VCaP (cell line): ENCODE measurements around the gene PAGR1.
"Not testable (repeated sequence)": the region's sequence is repeated elsewhere in the genome, so short reads cannot be mapped to it uniquely, and the experiment has no call there.

Experiments used
- H3K27ac ChIP-seq: fragments of 450-650 bp; 2 replicates; pipeline ENCODE4 v1.5.1; 2017
- TF ChIP-seq, protein P1 (sequence below): fragments of 450-650 bp; conservative IDR thresholded peaks from 2 replicates; pipeline ENCODE4 v1.5.1; 2017; ENCODE audit warnings: mild to moderate bottlenecking, moderate library complexity

Gene PAGR1

DNA sequence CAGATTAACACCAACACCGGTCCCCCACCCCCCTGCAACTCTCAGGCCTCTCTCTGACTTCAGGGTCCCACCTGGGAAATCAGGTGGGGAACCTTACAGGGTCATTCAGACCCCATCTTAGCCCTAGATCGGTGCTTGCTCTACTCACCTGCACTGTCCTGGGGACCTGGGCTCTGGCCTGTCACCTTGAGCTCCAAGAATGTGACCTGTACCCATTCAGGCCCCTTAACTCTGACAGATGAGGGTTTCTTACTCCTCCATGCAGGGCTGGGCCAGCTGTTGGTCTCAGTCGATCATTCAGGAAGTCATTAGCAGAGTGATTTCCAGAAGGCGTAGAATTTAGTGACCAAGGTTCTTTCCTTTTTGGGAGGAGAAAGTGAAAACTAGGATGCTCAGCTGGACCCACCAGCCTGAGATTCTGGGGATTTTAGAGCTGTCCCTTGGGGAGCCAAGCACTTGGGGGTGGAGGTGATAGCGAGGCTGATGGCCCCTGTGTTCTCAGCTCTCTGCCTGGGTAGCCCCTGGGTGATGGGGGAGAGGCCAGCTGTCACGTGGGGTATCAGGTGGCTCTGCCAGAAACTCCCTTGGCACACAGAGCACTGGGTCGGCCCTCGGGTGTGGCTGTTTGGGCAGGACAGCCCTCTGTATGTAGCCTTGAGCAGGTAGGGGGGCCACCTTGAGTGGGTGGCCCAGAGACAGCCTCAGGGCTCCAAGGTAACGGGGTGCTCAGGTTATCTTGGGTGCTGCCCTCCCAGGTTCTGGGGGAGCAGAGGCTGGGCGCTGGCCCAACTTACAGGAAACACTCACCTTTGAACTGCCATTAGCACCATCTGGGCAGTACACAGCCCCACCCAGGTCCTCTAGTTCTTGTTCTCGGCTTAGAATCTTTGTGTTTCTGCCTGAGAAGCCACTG, 5.0 kb downstream of the PAGR1 start:
- TF ChIP-seq, protein P1, sequence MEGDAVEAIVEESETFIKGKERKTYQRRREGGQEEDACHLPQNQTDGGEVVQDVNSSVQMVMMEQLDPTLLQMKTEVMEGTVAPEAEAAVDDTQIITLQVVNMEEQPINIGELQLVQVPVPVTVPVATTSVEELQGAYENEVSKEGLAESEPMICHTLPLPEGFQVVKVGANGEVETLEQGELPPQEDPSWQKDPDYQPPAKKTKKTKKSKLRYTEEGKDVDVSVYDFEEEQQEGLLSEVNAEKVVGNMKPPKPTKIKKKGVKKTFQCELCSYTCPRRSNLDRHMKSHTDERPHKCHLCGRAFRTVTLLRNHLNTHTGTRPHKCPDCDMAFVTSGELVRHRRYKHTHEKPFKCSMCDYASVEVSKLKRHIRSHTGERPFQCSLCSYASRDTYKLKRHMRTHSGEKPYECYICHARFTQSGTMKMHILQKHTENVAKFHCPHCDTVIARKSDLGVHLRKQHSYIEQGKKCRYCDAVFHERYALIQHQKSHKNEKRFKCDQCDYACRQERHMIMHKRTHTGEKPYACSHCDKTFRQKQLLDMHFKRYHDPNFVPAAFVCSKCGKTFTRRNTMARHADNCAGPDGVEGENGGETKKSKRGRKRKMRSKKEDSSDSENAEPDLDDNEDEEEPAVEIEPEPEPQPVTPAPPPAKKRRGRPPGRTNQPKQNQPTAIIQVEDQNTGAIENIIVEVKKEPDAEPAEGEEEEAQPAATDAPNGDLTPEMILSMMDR = no peak
- H3K27ac ChIP-seq = no peak overlapping the region

DNA sequence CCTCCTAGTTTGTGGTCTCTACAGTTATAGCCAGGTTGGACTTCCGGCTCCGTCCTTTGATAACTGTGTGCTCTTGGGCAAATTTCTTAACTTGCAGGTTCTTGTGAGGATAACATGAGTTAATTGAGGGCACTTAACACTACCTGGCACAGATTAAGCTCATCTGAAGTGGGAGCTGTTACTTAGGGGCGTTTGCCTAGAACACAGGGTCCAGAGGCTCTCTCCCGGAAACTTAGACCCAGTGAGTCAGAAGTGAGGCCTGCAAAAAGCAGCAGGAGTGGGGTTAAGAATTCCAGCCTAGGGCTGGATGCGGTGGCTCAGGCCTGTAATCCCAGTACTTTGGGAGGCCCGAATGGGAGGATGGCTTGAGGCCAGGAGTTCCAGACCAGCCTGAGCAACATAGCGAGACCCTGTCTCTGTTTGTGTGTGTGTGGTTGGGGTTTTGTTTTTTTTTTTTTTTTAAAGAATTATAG, 5.7 kb downstream of the PAGR1 start:
- TF ChIP-seq, protein P1 = no peak
- H3K27ac ChIP-seq = no peak overlapping the region

DNA sequence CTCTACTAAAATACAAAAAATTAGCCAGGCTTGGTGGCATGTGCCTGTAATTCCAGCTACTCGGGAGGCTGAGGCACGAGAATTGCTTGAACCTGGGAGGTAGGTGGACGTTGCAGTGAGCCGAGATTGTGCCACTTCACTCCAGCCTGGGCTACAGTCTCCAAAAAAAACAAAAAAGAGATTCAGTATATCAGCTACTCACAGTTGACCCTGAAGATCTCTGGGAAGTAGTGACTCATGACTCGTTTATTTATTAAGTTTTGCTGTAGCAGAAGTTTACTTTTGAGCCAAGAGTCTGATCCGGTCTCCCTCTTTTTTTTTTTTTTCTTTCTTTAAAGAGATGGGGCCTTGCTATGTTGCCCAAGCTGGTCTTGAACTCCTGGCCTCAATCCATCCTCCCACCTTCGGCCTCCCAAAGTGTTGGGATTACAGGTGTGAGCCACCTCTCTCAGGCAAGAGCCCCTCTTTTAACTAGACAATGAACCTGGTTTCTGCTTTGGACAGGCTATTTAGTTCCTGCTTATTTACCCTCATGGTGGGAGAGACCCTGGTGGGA, 8.7 kb downstream of the PAGR1 start:
- H3K27ac ChIP-seq = no peak overlapping the region
- TF ChIP-seq, protein P1 = no peak

DNA sequence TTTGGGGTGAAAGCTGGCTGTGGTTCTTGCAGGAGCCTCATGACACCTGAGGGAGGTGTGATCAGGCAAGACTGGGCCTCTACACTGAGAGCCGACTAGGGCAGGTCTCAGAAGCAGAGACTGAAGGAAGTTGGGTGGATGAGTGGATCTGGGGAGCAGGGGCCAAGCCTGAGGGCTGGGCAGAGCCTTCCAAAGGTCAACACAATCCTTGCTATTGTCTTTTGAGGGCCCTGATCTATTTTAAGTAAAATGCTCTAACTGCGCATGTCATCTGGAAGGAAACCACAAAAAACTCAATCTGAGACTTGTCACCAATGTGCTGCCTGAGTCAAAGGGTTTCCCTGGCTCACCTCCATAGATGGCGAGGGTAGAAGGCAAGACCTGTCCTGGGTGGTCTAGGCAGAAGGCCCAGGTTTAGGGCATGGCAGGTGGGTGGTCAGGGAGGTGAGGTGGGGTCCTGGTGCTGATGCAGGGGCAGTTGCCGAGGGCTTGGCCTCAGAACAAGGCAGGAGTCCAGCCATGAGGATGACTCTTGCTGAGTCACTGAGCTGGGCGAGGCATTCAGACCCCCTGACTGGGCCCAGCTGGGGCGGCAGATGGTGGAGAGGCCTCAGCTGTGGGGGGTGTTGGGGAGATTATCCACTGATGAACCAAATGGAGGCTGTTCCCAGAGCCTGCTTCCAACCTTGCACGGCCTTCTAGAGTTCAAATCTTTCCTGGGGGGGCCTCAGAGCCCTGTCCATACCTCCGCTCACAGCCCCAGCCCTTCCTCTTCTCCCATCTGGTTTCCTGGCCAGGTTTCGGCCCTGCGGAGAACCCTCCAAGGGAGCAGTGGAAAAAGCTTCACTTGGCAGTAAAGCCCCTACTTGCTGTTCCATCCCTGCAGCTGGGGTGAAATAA, 9.4 kb downstream of the PAGR1 start:
- no peak overlapping the region for H3K27ac ChIP-seq
- TF ChIP-seq, protein P1 = no peak

DNA sequence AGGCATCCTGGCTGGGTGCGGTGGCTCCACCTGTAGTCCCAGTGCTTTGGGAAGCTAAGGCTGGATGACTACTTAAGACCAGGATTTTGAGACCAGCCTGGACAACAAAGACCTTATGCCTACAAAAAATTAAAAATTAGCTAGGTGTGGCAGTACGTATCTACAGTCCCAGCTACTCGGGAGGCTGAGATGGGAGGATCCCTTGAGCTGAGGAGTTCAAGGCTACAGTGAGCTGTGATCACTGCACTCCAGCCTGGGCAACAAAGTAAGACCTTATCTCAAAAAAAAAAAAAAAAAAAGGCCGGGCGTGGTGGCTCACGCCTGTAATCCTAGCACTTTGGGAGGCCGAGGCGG, 10.4 kb downstream of the PAGR1 start:
- TF ChIP-seq, protein P1 = no peak
- no peak overlapping the region for H3K27ac ChIP-seq

DNA sequence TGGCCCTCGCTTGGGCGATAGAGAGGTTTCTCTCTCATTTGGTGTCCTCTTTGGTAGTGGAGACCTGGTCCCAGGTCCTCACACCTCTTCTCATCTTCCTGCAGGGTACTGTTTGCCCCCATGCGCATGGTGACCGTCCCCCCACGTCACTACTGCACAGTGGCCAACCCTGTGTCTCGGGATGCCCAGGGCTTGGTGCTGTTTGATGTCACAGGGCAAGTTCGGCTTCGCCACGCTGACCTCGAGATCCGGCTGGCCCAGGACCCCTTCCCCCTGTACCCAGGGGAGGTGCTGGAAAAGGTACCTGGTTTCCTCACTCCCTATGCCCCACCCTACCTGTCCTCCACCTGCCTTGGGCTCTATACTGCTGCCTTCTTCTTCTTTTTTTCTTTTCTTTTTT, 14.8 kb downstream of the PAGR1 start:
- TF ChIP-seq, protein P1 = no peak
- no peak overlapping the region for H3K27ac ChIP-seq

DNA sequence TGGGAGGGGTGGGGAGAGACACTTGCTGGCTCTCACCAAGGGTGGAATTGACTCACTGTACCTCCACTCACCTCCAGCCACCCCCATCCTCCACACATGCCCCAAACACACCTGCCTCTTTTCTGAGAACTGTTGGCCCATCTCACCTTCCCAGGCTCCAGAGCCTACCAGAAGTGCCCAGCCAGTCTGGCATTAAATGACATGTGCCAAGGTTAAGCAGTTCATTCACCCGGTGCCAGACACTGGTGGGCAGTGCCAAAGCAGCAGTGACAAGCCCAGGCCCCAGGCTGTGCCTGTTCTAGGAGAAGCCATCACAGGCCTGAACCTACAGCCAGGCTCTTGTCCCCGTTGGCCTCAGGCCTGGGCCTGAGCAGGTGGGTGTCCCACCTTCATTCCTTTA, 15.5 kb downstream of the PAGR1 start:
- H3K27ac ChIP-seq = no peak overlapping the region
- TF ChIP-seq, protein P1 = no peak

DNA sequence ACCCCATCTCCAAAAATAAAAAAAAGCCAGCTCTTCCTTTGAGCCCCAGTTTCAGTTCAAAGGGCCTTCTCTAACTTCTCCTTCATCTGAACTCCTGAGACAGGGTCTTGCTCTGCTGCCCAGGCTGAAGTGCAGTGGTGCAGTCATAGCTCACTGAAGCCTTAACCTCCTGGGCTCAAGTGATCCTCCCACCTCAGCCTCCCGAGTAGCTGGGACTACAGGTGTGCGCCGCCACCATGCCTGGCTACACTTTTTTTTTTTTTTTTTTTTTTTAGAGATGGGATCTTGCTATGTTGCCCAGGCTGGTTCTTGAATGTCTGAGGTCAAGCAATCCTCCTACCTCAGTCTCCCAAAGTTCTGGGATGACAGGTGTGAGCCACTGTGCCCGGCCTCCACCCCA, 17.3 kb downstream of the PAGR1 start:
- not testable (repeated sequence) for H3K27ac ChIP-seq
